Measurements from ENCODE around the gene ZNF275.

The ZNF275 gene

DNA sequence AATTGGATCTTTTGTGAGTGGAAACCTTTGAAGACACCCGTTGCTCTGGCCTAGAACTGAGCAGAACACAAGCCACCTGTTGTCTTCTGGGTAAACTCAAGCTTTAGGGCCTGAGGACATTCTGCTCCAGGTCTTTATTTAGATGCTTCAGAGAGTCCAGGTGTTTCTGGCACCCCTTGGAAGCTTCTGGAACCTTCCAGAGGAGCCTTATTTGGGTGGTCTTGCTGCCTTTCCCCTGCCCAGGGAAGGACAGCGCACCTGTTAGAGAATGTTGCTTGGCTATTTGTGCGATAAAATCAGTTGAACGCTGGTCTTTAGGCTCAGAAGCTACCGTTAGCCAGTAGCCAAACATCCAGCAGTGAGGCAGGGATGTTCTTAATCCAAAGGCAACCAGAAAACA is 3.0 kb downstream of the ZNF275 start:
- Mint-ChIP-seq H3K4me3 (peak overlapping the region; percentile 57), H3K27ac (peak overlapping the region; percentile 46), H3K27me3 (no peaks in the 10 kb centered on the region), H3K36me3 (peaks cover 26% of the 10 kb centered on the region), H3K4me1 (peaks cover 65% of the 10 kb centered on the region), H3K9me3 (peaks cover 6% of the 10 kb centered on the region)

DNA sequence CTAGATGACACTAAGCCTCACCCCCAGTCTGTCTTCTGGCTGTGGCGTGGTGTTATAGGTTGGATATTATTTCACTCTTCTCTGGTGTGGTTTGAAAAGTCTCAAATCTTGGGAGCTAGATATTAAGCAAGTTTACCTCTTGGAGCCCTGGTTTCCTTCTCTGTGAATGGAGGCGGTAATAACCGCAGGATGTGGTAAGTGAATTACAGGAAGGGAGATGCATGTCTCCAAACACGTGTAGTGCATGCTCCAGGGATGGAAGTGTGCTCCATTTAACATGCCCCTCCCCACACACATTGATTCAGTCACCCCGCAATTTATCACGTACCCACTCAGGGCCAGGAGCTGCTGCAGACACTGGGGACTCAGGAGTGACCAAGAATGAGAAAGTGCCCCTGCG is 4.9 kb downstream of the ZNF275 start:
- H3K4me3 Mint-ChIP-seq = peak overlapping the region; percentile 34
- peaks cover 28% of the 10 kb centered on the region for H3K36me3 Mint-ChIP-seq
- no peaks in the 10 kb centered on the region for H3K27me3 Mint-ChIP-seq
- peak overlapping the region; percentile 62 for H3K27ac Mint-ChIP-seq
- H3K9me3 Mint-ChIP-seq = peaks cover 6% of the 10 kb centered on the region
- peaks cover 78% of the 10 kb centered on the region for H3K4me1 Mint-ChIP-seq

DNA sequence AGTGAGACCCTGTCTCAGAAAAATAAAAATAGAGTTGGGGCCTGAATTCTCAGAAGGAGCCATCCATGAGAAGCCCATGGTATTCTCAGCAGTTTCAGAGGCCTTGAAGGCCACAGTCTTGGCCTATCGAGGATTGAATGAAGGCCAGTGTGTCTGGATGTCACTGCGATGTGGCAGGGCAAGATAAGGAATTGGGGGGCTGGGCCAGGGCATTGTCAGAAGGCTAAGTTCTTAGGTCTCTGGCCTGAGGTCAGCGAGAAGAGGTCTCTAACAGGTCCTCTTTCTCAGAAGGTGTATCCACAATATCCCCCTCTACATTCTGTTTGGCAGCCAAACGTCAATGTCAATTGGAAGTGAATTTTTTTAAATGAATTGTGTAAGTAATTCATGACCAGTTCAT is 5.7 kb downstream of the ZNF275 start:
- Mint-ChIP-seq H3K4me3 (no peak overlapping the region), H3K27me3 (no peaks in the 10 kb centered on the region), H3K4me1 (peaks cover 85% of the 10 kb centered on the region), H3K27ac (no peak overlapping the region), H3K9me3 (peaks cover 6% of the 10 kb centered on the region), H3K36me3 (peaks cover 28% of the 10 kb centered on the region)

DNA sequence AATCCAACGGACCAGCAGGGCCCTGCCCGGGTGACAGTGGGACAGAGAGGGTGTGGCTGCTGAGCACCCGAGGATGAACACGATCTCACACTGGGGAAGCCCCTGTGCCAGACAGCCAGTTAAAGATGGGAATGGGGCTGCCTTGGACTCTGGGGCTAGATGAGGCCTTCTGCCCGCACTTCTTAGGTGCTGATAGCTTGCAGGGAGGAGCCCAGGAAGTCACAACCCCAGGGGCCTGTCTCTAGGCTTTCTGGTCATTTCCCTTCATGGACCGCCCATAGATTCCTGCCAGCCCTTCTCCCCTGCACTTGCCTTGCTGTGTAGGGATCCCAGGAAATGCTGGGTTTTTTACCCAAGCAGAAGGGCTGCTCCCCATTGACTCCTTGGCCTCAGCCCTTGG is 6.2 kb downstream of the ZNF275 start:
- H3K27me3 Mint-ChIP-seq = no peaks in the 10 kb centered on the region
- H3K36me3 Mint-ChIP-seq = peaks cover 28% of the 10 kb centered on the region
- H3K9me3 Mint-ChIP-seq = peaks cover 6% of the 10 kb centered on the region
- H3K4me1 Mint-ChIP-seq = peaks cover 90% of the 10 kb centered on the region
- no peak overlapping the region for H3K4me3 Mint-ChIP-seq
- H3K27ac Mint-ChIP-seq = no peak overlapping the region

DNA sequence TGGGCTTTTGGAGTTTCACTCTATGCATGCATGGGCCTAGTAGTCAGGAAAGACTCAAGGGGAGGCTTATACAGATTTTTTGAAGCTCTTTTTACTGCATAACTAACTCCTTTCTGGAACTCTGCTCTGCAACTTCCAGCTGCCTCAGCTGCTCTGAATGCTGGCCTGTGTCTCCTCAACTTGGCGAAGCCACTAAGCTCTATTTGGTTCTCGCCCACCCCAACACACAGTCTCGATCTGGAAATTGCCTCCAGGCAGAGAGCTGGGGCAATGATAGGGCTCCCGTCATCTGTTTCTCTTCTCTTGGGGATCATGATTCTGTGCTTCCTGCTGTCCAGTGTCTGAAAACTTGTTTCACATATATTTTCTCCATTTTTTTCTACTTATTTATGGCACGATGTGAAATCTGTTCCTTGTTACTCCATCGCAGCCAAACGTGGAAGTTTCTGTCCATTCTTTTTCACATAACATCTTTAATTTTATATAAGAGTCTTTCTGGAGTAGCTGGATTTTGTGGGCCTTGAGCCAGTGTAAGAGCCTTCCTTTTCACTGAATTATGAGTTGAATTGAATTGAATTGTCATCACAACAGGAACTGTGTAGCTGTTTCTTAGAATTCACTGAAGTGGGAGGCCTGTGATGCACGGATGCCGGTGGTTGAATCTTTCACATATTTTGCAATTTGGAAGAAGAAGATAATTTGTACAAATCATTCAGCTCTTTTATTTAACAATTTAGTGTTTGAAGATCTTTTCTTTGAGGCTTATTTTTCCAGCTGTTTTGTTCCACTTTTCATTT is 9.0 kb downstream of the ZNF275 start:
- peaks cover 6% of the 10 kb centered on the region for H3K9me3 Mint-ChIP-seq
- peaks cover 66% of the 10 kb centered on the region for H3K4me1 Mint-ChIP-seq
- peak overlapping the region; percentile 95 for H3K27ac Mint-ChIP-seq
- no peaks in the 10 kb centered on the region for H3K27me3 Mint-ChIP-seq
- peaks cover 30% of the 10 kb centered on the region for H3K36me3 Mint-ChIP-seq
- peak overlapping the region; percentile 56 for H3K4me3 Mint-ChIP-seq

DNA sequence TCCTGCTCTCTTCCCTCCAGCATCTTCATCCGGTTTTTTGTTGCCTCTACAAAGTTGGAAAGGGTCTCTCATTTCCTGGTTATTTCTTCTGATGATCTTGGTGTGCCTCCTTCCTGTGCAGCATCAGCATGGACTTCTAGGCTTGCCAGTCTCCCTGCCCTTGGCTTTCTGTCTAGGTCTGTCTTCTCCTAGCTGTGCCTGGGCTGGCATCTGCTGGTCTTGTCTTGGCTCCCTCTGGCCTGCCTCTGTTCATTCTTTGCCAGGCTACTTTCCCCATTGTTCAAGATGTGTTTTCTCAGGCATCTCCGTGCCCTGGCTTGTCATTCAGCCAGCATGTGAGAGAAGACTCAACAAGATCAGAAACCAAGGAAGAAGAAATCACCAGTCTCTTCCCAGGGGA is 9.7 kb downstream of the ZNF275 start:
- peak overlapping the region; percentile 56 for H3K4me3 Mint-ChIP-seq
- peak overlapping the region; percentile 95 for H3K27ac Mint-ChIP-seq
- H3K36me3 Mint-ChIP-seq = peaks cover 29% of the 10 kb centered on the region
- H3K27me3 Mint-ChIP-seq = no peaks in the 10 kb centered on the region
- H3K9me3 Mint-ChIP-seq = peaks cover 6% of the 10 kb centered on the region
- H3K4me1 Mint-ChIP-seq = peaks cover 58% of the 10 kb centered on the region

DNA sequence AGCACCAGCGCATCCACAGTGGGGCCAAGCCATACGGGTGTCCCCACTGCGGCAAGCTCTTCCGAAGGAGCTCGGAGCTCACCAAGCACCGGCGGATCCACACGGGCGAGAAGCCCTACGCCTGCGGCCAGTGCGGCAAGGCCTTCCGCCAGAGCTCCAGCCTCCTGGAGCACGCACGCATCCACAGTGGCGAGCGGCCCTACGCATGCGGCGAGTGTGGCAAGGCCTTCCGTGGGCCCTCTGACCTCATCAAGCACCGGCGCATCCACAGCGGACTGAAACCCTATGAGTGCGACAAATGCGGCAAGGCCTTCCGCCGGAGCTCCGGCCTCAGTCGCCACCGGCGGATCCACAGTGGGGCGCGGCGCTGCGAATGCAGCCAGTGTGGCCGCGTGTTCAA is 13.6 kb downstream of the ZNF275 start:
- Mint-ChIP-seq H3K4me3 (no peak overlapping the region), H3K27me3 (no peaks in the 10 kb centered on the region), H3K4me1 (peaks cover 26% of the 10 kb centered on the region), H3K9me3 (no peaks in the 10 kb centered on the region), H3K27ac (no peak overlapping the region), H3K36me3 (peaks cover 13% of the 10 kb centered on the region)

DNA sequence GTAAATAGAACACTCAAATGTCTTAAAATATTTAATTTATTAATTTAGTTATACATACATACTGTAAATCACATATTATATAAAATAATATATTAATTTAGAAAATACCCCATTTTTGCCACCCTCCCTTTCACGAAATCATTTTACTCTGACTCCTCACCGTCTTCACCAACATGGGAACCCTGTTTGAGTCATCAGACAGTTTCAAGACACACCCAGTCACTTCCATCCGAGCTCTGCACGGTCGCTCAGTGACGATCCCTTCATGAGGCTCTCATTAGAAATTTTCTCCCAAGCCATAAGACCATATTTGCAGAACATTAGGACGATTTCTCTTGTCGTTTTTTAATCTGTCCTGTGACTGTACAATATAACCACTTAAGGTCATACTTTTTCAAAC is 14.5 kb downstream of the ZNF275 start:
- H3K27ac Mint-ChIP-seq = peak overlapping the region; percentile 68
- H3K4me3 Mint-ChIP-seq = no peak overlapping the region
- no peaks in the 10 kb centered on the region for H3K9me3 Mint-ChIP-seq
- H3K36me3 Mint-ChIP-seq = peaks cover 13% of the 10 kb centered on the region
- no peaks in the 10 kb centered on the region for H3K27me3 Mint-ChIP-seq
- peaks cover 17% of the 10 kb centered on the region for H3K4me1 Mint-ChIP-seq

DNA sequence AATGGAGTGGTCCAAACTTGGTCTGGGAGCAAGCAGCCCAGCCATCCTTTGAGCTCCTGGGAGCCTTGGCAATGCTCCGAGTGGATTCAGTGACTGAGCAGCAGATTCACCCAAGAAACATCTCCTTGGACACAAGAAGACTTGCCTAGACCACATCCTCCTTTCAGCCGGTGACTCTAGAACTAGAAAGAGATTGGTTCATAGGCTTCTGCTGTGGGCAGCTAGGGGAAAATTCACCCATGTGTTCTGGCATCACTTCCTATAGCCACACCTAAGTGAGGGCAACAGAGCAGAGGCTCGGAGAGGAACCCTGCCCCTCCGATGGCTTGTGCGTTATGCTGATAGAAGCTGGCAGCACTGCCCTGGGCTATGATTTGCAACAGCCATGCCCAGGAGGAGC is 16.0 kb downstream of the ZNF275 start:
- Mint-ChIP-seq H3K9me3 (no peaks in the 10 kb centered on the region), H3K27ac (no peak overlapping the region), H3K36me3 (peaks cover 13% of the 10 kb centered on the region), H3K4me3 (no peak overlapping the region), H3K27me3 (no peaks in the 10 kb centered on the region), H3K4me1 (peaks cover 1% of the 10 kb centered on the region)

DNA sequence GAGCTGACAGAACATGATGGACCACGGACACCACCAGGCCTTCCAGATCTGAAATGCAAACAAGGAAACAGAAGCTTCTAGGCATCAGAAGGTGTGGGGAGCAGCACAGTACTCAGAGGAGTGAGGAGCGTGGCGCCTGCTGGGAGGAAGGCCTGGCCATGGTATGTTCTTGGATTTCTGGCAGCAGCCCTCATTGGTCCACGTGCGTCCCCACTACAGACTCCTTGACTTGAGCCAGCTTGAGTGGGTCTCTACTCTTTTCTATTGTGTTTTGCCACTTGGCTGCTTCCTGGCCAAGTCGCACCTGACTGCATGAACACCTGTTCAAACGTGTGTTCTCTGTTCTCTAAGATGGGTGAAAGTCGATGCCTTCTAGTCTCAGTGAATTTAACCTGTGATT is 18.0 kb downstream of the ZNF275 start:
- H3K4me1 Mint-ChIP-seq = no peaks in the 10 kb centered on the region
- H3K36me3 Mint-ChIP-seq = peaks cover 10% of the 10 kb centered on the region
- no peaks in the 10 kb centered on the region for H3K27me3 Mint-ChIP-seq
- H3K27ac Mint-ChIP-seq = no peak overlapping the region
- no peaks in the 10 kb centered on the region for H3K9me3 Mint-ChIP-seq
- no peak overlapping the region for H3K4me3 Mint-ChIP-seq

DNA sequence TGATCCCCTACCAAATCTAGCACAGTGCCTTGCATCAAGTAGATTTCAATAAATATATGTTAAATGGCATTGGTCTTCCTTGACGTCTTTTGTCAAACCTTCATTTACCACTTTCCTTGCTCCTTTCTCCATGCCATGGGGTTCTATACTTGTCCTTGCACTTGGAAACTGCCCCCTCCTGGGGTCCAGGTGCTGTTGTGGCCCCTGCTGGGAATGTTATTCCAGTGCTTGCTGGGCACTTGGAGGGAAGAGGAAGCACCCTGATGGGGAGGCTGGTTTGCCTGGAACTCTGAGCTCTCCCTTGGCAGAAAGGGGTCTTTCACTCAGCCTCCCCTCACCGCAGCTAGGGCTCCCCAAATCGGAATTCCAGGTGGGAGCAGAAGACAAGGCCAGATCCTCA is 18.9 kb downstream of the ZNF275 start:
- no peaks in the 10 kb centered on the region for H3K27me3 Mint-ChIP-seq
- no peaks in the 10 kb centered on the region for H3K4me1 Mint-ChIP-seq
- H3K4me3 Mint-ChIP-seq = no peak overlapping the region
- no peaks in the 10 kb centered on the region for H3K9me3 Mint-ChIP-seq
- peaks cover 11% of the 10 kb centered on the region for H3K36me3 Mint-ChIP-seq
- H3K27ac Mint-ChIP-seq = no peak overlapping the region

DNA sequence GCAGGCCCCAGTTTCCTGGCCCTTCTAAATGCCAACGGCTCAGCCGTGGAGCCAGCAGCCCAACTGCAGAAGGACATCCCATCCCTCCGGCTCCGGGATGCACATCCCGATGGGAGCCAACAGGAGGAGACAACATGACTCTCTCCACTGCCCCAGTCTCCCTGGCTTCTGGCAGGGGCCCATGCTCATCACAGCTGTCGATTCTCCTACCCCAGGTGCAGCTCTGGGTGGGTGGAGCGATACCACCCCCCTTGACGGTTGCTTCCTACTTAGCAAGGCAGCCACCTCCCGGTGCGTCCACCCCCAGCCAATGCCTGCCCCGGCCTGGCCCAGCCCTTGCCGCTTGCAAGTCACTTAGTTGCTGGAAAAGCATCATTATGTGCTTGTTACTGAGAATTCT is 19.5 kb downstream of the ZNF275 start:
- no peaks in the 10 kb centered on the region for H3K4me1 Mint-ChIP-seq
- H3K27ac Mint-ChIP-seq = no peak overlapping the region
- H3K27me3 Mint-ChIP-seq = no peaks in the 10 kb centered on the region
- H3K36me3 Mint-ChIP-seq = peaks cover 11% of the 10 kb centered on the region
- H3K4me3 Mint-ChIP-seq = no peak overlapping the region
- H3K9me3 Mint-ChIP-seq = no peaks in the 10 kb centered on the region

DNA sequence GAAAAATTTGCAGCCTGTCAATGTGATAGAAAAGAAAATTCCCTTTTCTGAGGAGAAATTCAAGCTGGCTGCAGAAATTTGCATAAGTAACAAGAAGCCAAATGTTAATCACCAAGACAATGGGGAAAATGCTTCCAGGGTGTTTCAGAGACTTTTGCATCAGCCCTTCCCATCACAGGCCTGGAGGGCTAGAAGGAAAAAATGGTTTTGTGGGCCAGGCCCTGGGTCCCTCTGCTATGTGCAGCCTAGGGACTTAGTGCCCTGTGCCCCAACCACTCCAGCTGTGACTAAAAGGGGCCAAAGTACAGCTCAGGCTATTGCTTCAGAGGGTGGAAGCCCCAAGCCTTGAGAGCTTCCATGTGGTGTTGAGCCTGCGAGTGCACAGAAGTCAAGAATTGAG is 23.9 kb downstream of the ZNF275 start:
- H3K27ac Mint-ChIP-seq = no peak overlapping the region
- no peaks in the 10 kb centered on the region for H3K9me3 Mint-ChIP-seq
- peaks cover 3% of the 10 kb centered on the region for H3K36me3 Mint-ChIP-seq
- H3K27me3 Mint-ChIP-seq = no peaks in the 10 kb centered on the region
- no peaks in the 10 kb centered on the region for H3K4me1 Mint-ChIP-seq
- no peak overlapping the region for H3K4me3 Mint-ChIP-seq

DNA sequence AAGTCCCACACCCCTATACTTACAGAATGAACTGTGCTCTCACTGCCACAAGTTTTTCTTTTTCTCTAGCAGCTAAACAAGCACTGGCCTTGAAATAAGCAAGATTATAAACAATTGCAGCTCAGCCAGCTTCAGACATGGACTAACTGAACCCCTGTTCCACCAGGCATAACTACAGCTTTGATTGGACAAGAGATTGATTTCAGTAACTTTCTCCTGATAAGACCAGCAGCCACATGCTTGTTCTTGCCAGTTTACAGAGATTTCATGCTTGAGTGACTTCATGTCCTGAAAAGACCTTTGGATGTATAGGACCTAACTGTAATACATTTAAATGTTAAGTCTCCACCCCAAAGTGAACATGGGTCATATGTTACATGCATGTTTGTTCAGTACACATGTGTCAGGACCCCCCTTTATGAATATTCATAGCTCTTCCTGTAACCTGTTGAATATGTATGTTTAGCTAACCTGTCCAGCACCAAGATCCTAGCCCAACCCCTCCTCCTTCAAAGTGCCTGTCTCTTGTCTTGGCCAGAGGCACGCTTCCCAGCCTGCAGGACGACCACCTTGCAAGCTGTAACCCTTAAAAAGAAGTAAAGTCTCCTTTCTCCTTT is 27.9 kb downstream of the ZNF275 start:
- no peaks in the 10 kb centered on the region for H3K9me3 Mint-ChIP-seq
- peaks cover 3% of the 10 kb centered on the region for H3K36me3 Mint-ChIP-seq
- no peak overlapping the region for H3K4me3 Mint-ChIP-seq
- H3K27ac Mint-ChIP-seq = no peak overlapping the region
- H3K27me3 Mint-ChIP-seq = no peaks in the 10 kb centered on the region
- H3K4me1 Mint-ChIP-seq = no peaks in the 10 kb centered on the region

DNA sequence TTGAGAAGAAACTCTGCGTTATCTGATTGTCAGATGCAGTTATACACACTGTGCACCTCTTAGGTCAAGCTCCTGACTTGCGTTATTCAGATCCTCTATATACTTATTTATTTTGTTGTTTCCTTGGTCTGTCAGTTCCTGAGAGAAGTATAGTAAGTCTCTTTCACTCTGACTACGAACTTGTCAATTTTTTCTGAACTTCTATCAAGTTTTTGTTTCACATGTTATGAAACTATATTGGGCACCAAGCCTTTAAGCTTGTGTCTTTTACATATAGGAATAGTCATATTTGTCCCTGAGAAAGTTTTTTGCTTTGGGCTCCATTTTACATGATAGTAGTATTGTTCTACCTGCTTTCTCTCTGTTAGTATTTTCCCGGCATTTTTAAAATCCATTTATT is 31.7 kb downstream of the ZNF275 start:
- Mint-ChIP-seq H3K27me3 (no peaks in the 10 kb centered on the region), H3K36me3 (peaks cover 2% of the 10 kb centered on the region), H3K27ac (no peak overlapping the region), H3K9me3 (no peaks in the 10 kb centered on the region), H3K4me1 (peaks cover 3% of the 10 kb centered on the region), H3K4me3 (no peak overlapping the region)

DNA sequence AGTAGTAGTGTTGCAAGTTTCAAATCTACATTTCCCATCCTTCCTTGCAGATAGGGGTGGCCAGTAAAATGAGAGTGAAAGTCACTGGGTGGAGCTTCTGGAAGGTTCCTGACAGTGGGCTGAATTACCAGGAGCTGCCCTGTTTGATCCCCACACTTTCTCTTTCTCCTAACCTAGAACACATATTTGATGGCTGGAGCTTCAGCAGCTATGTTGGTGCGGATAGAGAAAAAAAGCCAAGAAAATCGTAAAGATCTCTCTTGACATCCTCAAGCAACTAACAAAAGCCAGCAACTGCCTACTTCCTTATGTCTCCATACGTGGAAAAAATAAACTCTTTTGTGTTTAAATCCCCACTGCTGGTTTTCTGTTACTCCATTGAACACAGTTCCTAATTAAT is 32.2 kb downstream of the ZNF275 start:
- Mint-ChIP-seq H3K4me1 (peaks cover 4% of the 10 kb centered on the region), H3K4me3 (no peak overlapping the region), H3K27ac (no peak overlapping the region), H3K36me3 (no peaks in the 10 kb centered on the region), H3K27me3 (no peaks in the 10 kb centered on the region), H3K9me3 (no peaks in the 10 kb centered on the region)
